ENCODE data around the gene DCBLD2. TPM values are rescaled to one million over a fixed set of nuclear protein-coding genes. Genes with fewer than 3 reads are reported as not detected.
A peak's percentile ranks its signal among the peaks of the same experiment; 100 is the strongest.

The DCBLD2 gene
- total and polyA plus RNA-seq, 2 of the 13 experiments (the other 11 are each of a cell fraction or from before 2014, with no cell fraction given) = 43.8 to 56.9 TPM

- TF ChIP-seq STAG1 (CRISPR knock-in tag; IDR thresholded peaks at IDR 0.05) = peak; percentile 64
- TF ChIP-seq CTCF (CRISPR knock-in tag; IDR thresholded peaks at IDR 0.05) = peak; percentile 59
- TF ChIP-seq ZNF577 (CRISPR knock-in tag; IDR thresholded peaks at IDR 0.05; ENCODE audit: borderline replicate concordance, low read depth) = no peak
- peak; percentile 48; the same call in 1 of the 2 replicates for TF ChIP-seq RAD21 (CRISPR knock-in tag; IDR thresholded peaks at IDR 0.05)
- no peak for TF ChIP-seq SIX4 (CRISPR knock-in tag; IDR thresholded peaks at IDR 0.05)
- peak; percentile 49 for TF ChIP-seq SMC3 (IDR thresholded peaks at IDR 0.05; ENCODE audit: low read length)
- in situ Hi-C loops (cut with HindIII; ENCODE audit: extremely low pct_ligation_motif_present, low pct_unique_long_range_greater_than_20kb) (loop anchor here (5.0 kb wide), 1 partner anchor 175 kb away; no protein-coding TSS in a partner anchor), intact Hi-C loops (cut with micrococcal nuclease; ENCODE audit: unreplicated experiment) (loop anchor here (1.0 to 10.0 kb wide), 3 partner anchors 84 to 293 kb away; partner anchors contain the start of genes CLDND1 and DCBLD2)
- FAIRE-seq = peak; percentile 39
- POLR2A ChIA-PET = interaction anchor here (1.0 kb wide), 1 partner anchor 77 kb away, joined by 3 read pairs; no protein-coding TSS in a partner anchor
- Histone ChIP-seq H2AFZ (ENCODE audit: low read length) (no peak overlapping the region), H3K27ac (ENCODE audit: extremely low read length, insufficient read depth, low read length) (no peak overlapping the region), H3K9me3 (ENCODE audit: low read length) (no peaks in the 10 kb centered on the region), H3K4me1 (ENCODE audit: insufficient read depth, low read length) (peaks cover 8% of the 10 kb centered on the region), H4K20me1 (ENCODE audit: insufficient read depth, low read length) (no peaks in the 10 kb centered on the region), H3K79me2 (ENCODE audit: insufficient read depth, low read length) (no peaks in the 10 kb centered on the region), H3K27me3 (ENCODE audit: control insufficient read depth in 1 of 2, insufficient read depth in 2 of 2, low read length in 2 of 2) (no peaks in the 10 kb centered on the region; a peak in 1 of 5 replicates), H3K36me3 (replicated peaks in 1 of 2; ENCODE audit: control insufficient read depth in 1 of 2, insufficient read depth in 2 of 2, low read length in 2 of 2) (peaks cover 1 to 24% of the 10 kb centered on the region in 2 experiments; a peak in 2 of 5 replicates), H3K4me3 (replicated peaks in 1 of 3; ENCODE audit: insufficient read depth in 1 of 3, low read depth in 2 of 3, low read length in 3 of 3) (no peak overlapping the region), H3K4me2 (ENCODE audit: low read depth, low read length) (no peak overlapping the region), H3K9ac (ENCODE audit: insufficient read depth, low read depth, low read length) (no peak overlapping the region)
- peak; percentile 70 for ATAC-seq
- no TSS peak for BruUV-seq (replicated peaks)
- WGBS (ENCODE audit: low lambda C conversion rate) = 50% methylated on average over 3 of the region's 3 CpGs
- CTCF ChIA-PET (ENCODE audit: low intra/inter-chr PET ratio, low total read pairs) = interaction anchor here (1.4 to 2.6 kb wide), 2 partner anchors 177 to 216 kb away, joined by 3 to 46 read pairs; no protein-coding TSS in a partner anchor
- DNase-seq (ENCODE audit: low spot score) = peak; percentile 31
Measured at GRCh38 chr3:98817547-98818041, 83.9 kb downstream of the DCBLD2 start.

All from HepG2 (cell line).